ENCODE measurements around the gene MVD.

The MVD gene

DNA sequence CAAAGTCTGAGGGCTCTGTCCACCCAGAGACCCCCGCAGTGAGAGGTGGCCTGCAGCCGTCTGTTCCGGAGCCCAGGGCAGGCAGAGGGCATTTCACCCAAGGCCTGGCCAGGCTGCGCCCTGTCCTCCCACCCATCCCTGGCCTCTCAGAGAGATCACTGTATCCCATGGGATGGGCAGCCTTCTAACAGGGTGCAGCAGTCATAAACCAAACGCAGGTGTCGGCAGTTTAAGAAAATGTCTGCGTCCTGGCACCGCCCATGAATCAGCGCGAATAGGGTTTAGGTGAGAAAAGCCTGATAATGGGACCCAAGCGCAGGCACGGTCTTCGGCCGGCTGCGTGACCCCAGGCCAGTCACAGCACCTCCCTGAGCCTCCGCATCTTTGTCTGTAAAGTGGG is 17.4 kb downstream of the MVD start:
- in situ Hi-C loops (cut with MboI; ENCODE audit: low sequenced_read_pairs), result no loop called here

DNA sequence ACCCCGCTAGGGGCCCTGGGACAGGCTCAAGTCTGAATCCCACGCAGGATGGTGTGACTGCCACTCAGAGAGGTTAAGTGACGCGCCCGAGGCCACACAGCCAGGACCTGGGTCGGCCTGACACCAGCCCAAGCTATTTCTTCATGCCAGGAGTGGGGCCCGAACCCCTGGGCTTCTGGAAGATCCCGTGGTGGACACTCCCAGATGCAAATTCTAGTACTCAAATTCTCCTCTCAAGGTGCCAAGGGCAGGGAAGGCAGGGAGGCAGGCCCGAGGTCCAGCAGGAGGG is 19.3 kb downstream of the MVD start:
- in situ Hi-C loops (cut with MboI; ENCODE audit: low sequenced_read_pairs), result no loop called here

GRCh38 chr16:88642881-88643643 is 19.8 kb downstream of the MVD start:
- in situ Hi-C loops (cut with MboI; ENCODE audit: low sequenced_read_pairs), result no loop called here

DNA sequence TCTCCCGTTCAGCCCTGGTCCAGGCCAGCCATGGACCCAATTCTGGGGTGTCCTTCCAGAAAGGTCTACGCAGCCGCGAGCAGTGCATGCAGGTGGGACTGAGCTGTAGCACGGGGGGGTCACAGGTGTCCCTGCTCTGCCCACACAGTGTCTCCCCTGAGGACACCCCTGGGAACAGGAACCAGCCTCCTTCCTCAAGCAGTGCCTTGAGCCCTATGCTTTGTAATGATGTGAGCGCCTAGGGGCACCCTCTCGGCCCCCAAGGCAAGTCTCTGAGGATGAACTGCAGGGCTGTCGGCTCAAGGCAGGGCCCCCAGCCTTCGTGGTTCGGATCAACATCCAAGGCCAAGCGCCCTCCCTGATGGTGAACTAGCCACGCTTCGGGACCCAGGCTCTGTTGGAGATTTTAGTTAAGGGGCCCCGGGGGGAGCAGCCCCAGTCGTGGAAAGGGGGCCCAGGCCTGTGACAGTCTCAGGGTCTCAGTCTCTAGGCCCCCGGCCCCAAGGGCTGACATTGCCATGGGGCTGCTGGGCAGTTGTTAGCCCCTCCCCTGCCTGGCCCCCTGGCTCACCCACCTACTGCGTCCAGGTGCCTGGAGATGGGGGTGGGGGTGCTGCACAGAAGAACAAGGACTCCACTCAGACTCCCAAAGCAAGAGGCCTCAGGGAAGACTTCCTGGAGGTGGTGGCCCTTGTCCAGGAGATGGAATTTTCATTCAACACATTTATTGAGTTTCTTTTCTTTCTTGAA is 22.2 kb downstream of the MVD start:
- in situ Hi-C loops (cut with MboI; ENCODE audit: low sequenced_read_pairs), result no loop called here

DNA sequence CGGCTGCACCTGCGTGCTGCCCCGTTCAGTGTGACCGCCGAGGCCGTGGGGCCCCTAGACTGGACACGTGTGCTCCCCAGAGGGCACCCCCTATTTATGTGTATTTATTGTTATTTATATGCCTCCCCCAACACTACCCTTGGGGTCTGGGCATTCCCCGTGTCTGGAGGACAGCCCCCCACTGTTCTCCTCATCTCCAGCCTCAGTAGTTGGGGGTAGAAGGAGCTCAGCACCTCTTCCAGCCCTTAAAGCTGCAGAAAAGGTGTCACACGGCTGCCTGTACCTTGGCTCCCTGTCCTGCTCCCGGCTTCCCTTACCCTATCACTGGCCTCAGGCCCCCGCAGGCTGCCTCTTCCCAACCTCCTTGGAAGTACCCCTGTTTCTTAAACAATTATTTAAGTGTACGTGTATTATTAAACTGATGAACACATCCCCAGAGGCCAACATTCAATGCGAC is 22.8 kb downstream of the MVD start:
- in situ Hi-C loops (cut with MboI; ENCODE audit: low sequenced_read_pairs), result no loop called here

DNA sequence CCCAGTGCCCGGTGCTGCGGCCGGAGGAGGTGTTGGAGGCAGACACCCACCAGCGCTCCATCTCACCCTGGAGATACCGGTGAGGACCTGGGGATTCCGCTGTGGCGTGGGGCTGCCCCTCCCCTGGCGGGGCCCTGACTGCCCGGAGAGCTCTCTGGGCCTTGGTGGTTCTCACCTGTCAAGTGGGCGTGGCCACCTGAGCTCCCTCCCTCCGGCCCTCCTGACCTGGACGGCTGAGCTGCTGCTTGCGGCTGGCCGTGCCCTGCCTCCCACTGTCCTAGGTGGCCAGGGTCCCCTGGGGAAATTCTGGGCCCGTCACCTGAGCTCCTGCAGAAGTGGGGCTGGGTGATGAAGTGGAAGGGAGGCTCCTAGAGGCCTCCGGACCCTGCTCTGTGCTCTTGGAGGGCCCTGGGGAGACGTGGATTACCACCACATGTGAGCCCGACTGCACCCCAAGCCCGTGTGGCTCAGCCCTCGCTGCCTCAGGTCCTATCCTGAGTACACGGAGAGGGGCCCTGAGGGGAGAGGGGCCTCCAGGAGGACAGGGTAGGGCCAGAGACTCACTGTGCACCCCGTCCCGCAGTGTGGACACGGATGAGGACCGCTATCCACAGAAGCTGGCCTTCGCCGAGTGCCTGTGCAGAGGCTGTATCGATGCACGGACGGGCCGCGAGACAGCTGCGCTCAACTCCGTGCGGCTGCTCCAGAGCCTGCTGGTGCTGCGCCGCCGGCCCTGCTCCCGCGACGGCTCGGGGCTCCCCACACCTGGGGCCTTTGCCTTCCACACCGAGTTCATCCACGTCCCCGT is 23.5 kb downstream of the MVD start:
- in situ Hi-C loops (cut with MboI; ENCODE audit: low sequenced_read_pairs), result no loop called here

DNA sequence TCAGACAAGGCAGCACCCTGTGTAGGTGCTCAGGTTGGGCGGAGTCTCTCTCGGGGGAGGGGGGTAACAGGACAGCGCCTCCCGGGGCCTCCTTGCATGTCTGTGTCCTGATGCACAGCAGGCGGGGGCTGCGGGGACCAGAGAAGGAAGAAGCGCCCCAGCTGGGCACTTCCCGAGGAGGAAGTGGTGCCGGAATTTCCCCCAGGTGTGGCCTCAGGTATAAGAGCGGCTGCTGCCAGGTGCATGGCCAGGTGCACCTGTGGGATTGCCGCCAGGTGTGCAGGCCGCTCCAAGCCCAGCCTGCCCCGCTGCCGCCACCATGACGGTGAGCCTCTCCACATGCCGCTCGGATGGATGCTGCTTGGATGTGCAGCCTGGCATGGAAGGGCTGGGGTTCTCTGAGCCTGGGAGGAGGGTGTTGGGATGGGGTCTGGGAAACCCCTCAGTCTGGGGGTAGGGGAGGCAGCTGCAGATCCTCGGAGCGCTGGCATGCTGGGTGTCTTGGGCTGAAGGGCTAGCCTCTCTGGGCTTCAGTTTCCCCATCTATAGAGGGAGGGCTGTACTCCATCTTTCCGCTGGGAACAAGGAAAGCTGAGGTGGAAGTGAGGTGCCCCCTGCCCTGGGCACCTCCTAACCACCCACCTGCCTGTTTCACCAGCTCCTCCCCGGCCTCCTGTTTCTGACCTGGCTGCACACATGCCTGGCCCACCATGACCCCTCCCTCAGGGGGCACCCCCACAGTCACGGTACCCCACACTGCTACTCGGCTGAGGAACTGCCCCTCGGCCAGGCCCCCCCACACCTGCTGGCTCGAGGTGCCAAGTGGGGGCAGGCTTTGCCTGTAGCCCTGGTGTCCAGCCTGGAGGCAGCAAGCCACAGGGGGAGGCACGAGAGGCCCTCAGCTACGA is 24.3 kb downstream of the MVD start, which contains the start of gene IL17C:
IL17C (plus strand) TSS at position 250 of the 908 bp plus-strand sequence; CDS start at position 320, 70 bp downstream.
- in situ Hi-C loops (cut with MboI; ENCODE audit: low sequenced_read_pairs), result no loop called here

GRCh38 chr16:88636488-88637265 is 26.2 kb downstream of the MVD start:
- in situ Hi-C loops (cut with MboI; ENCODE audit: low sequenced_read_pairs), result no loop called here

DNA sequence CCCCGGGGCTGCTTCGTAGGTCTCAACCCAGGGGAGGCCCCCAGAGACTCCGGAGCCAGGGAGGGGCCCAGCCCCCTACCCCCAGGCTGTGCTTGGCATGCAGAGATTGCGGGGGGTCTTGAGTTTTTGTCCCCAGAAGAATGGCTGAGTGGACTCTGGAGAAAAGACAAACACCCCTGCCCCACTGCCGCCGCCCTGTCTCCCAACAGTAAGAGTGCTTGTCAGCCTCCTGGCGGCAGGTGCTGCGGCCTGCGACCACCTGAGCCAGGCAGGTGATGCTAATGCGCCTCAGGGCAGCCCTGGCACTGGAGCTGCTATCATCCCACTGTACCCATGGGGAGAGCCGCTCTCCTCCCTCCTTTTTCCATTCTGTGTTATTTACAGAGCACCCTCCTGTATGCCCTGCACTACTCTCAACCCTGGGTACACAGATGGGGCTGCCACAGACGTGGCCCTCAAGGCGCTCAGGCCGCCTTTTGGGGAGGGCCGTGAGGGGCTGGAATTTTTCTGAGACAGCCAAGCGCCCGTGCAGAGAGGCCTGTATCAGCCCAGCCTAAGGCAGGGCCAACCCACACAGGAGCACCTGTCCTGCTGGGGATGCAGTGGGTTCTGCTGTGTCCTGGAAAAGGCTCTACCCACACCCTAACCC is 27.1 kb downstream of the MVD start:
- in situ Hi-C loops (cut with MboI; ENCODE audit: low sequenced_read_pairs), result no loop called here

- in situ Hi-C loops (cut with MboI; ENCODE audit: low sequenced_read_pairs), result no loop called here
Measured at GRCh38 chr16:88634994-88635670, 27.8 kb downstream of the MVD start.

GRCh38 chr16:88634141-88634993 is 28.5 kb downstream of the MVD start:
- in situ Hi-C loops (cut with MboI; ENCODE audit: low sequenced_read_pairs), result no loop called here

DNA sequence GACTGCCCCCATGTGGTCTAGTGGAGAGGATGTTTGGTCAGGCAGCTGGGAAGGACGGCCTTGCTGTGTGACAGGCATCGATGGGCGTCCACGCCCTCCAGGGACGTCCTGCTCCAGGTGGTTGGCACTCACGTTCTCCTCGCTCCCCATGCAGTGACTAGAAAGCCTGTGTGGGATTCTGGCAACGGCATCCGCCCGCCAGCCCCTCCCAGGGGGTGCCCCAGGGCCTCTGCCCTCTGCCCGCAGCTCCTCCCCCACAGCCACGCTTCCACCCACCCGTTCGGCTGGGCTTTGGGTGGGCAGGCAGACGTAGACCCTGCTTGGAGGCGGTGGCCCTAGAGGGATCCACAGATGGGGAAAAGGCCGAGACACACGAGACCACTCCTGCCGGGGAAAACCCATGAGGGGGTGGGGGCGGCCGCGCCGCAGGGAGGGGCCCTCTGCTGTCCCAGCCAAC is 29.2 kb downstream of the MVD start:
- in situ Hi-C loops (cut with MboI; ENCODE audit: low sequenced_read_pairs), result no loop called here

DNA sequence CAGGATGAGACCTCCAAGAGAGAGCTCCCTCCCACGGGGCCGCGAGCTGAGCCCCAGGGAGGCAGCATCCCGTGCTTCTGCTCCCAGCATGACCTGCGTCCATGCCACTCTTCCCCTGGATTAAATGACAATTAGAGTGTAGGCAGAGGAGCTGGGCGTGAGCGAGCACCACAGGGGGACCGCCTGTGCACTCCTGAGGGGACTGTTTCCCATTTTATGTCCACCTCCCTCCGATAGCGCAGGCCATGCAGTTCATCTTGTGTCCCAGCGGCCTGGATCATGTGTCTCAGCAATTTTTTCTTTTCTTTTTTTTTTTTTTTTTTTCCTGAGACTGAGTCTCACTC is 30.3 kb downstream of the MVD start:
- in situ Hi-C loops (cut with MboI; ENCODE audit: low sequenced_read_pairs), result no loop called here

- in situ Hi-C loops (cut with MboI; ENCODE audit: low sequenced_read_pairs), result no loop called here
Measured at GRCh38 chr16:88631920-88632586, 30.8 kb downstream of the MVD start.

DNA sequence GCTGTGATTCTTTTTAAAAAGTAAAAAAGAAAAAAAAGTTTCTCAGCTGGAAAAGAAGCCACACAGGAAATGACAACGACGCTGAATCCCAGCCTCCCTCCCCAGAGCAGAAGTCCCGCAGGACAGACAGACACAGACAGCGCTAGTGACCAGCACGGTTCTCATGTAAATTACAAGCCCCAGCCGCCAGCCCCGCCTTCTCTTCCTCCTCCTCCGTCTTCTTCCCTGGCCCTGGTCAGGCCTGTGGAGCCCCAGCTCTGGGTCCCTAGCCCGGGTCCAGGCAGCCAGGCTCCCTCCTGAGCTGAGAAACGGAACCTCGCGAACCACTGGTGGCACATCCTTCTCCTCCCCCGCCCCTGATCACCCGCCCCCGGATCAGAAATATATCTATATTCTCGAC is 31.5 kb downstream of the MVD start:
- in situ Hi-C loops (cut with MboI; ENCODE audit: low sequenced_read_pairs), result no loop called here

GRCh38 chr16:88630941-88631340 is 31.9 kb downstream of the MVD start:
- in situ Hi-C loops (cut with MboI; ENCODE audit: low sequenced_read_pairs), result no loop called here

DNA sequence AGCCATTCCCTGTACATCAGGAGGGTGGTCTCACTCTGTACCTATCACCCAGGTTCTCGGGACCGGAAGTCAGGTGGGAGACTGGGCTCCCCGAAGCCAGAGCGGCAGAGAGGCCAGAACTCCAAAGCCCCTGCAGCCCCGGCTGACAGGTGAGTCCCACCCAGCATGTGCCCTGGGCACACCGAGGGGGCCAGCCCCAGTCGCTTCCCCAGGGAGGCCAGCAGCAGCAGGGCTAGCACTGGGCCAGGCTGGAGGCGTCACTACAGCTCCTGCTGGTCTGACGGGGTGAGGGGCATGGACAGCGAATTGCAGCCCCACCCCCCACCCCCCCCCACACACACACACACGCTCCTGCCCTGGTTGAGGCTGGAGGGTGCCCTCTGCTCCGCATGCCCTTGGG is 32.5 kb downstream of the MVD start:
- in situ Hi-C loops (cut with MboI; ENCODE audit: low sequenced_read_pairs), result no loop called here
